ENCODE results near the gene FRG2B. TPM values are rescaled to one million over a fixed set of nuclear protein-coding genes. Genes with fewer than 3 reads are reported as not detected.
"Not testable (repeated sequence)": the region's sequence is repeated elsewhere in the genome, so short reads cannot be mapped to it uniquely, and the experiment has no call there.

Gene FRG2B
- total RNA-seq, 1 experiment from 2014 or later: not detected

- H3K4me3 ChIP-seq; H3K36me3 ChIP-seq (ENCODE audit: low read depth); H3K27me3 ChIP-seq (ENCODE audit: insufficient read depth, low read depth); H3K4me2 ChIP-seq; H3K79me2 ChIP-seq (ENCODE audit: low read depth); H3K27ac ChIP-seq; H3K9me3 ChIP-seq (ENCODE audit: insufficient read depth, low read depth); H3K9me2 ChIP-seq (ENCODE audit: insufficient read depth); intact Hi-C loops (cut with micrococcal nuclease; ENCODE audit: unreplicated experiment); BruUV-seq (replicated peaks); POLR2A ChIA-PET (ENCODE audit: unreplicated experiment); H2AFZ ChIP-seq; H3K4me1 ChIP-seq (replicated peaks; ENCODE audit: insufficient read depth); H4K20me1 ChIP-seq (ENCODE audit: insufficient read depth); H3F3A ChIP-seq (ENCODE audit: insufficient read depth, low read depth); CTCF ChIA-PET: not testable (repeated sequence)
- DNase-seq: peak in 1 of 2 experiments; percentile 1
- TF ChIP-seq, protein P1, sequence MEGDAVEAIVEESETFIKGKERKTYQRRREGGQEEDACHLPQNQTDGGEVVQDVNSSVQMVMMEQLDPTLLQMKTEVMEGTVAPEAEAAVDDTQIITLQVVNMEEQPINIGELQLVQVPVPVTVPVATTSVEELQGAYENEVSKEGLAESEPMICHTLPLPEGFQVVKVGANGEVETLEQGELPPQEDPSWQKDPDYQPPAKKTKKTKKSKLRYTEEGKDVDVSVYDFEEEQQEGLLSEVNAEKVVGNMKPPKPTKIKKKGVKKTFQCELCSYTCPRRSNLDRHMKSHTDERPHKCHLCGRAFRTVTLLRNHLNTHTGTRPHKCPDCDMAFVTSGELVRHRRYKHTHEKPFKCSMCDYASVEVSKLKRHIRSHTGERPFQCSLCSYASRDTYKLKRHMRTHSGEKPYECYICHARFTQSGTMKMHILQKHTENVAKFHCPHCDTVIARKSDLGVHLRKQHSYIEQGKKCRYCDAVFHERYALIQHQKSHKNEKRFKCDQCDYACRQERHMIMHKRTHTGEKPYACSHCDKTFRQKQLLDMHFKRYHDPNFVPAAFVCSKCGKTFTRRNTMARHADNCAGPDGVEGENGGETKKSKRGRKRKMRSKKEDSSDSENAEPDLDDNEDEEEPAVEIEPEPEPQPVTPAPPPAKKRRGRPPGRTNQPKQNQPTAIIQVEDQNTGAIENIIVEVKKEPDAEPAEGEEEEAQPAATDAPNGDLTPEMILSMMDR (conservative IDR thresholded peaks at IDR 0.05): peak; percentile 64
Observed at GRCh38 chr10:133647075-133647748, 20.6 kb upstream of the FRG2B start.

DNA sequence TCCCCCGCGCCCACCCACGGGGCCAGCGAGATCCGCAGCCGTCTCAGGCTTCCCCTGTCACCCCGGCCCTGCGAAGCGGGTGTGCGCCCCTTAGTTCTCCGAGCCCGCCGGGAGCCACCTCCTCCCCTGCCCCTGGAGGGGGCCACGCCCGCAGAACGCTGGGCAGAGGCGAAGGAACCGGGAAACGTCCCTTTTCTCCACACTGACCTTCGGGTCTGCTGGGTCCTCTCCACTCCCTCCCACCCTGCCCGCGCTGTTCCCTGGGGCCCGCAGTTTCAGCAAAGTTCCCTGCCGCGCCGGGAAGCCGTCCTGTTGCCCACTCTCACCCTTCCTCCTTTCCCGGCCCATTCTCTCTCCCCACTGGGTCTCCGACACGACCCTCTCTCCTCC, 11.2 kb upstream of the FRG2B start:
- H3K79me2 ChIP-seq (ENCODE audit: low read depth); H2AFZ ChIP-seq; POLR2A ChIA-PET (ENCODE audit: unreplicated experiment); H3K4me1 ChIP-seq (replicated peaks; ENCODE audit: insufficient read depth); intact Hi-C loops (cut with micrococcal nuclease; ENCODE audit: unreplicated experiment); H3K27me3 ChIP-seq (ENCODE audit: insufficient read depth, low read depth); BruUV-seq (replicated peaks); H3K9me2 ChIP-seq (ENCODE audit: insufficient read depth); H3K36me3 ChIP-seq (ENCODE audit: low read depth); CTCF ChIA-PET; H3K4me2 ChIP-seq; DNase-seq; H3K9me3 ChIP-seq (ENCODE audit: insufficient read depth, low read depth); H3K27ac ChIP-seq; H3K4me3 ChIP-seq; H4K20me1 ChIP-seq (ENCODE audit: insufficient read depth); H3F3A ChIP-seq (ENCODE audit: insufficient read depth, low read depth): not testable (repeated sequence)

GRCh38 chr10:133637202-133637845, 10.7 kb upstream of the FRG2B start:
- BruUV-seq (replicated peaks); H3K9me3 ChIP-seq (ENCODE audit: insufficient read depth, low read depth); H2AFZ ChIP-seq; H3K79me2 ChIP-seq (ENCODE audit: low read depth); H3K27ac ChIP-seq; H3K36me3 ChIP-seq (ENCODE audit: low read depth); H3K4me1 ChIP-seq (replicated peaks; ENCODE audit: insufficient read depth); POLR2A ChIA-PET (ENCODE audit: unreplicated experiment); H3K9me2 ChIP-seq (ENCODE audit: insufficient read depth); H3K27me3 ChIP-seq (ENCODE audit: insufficient read depth, low read depth); DNase-seq; H4K20me1 ChIP-seq (ENCODE audit: insufficient read depth); H3K4me3 ChIP-seq; CTCF ChIA-PET; H3F3A ChIP-seq (ENCODE audit: insufficient read depth, low read depth); intact Hi-C loops (cut with micrococcal nuclease; ENCODE audit: unreplicated experiment); H3K4me2 ChIP-seq: not testable (repeated sequence)

GRCh38 chr10:133630723-133631249, 4.2 kb upstream of the FRG2B start:
- CTCF ChIA-PET; POLR2A ChIA-PET (ENCODE audit: unreplicated experiment); H3K4me3 ChIP-seq; H3K27ac ChIP-seq; H3K36me3 ChIP-seq (ENCODE audit: low read depth); DNase-seq; H3K79me2 ChIP-seq (ENCODE audit: low read depth); H3K4me1 ChIP-seq (replicated peaks; ENCODE audit: insufficient read depth); H3K9me2 ChIP-seq (ENCODE audit: insufficient read depth); intact Hi-C loops (cut with micrococcal nuclease; ENCODE audit: unreplicated experiment); H3K27me3 ChIP-seq (ENCODE audit: insufficient read depth, low read depth); H4K20me1 ChIP-seq (ENCODE audit: insufficient read depth); H3F3A ChIP-seq (ENCODE audit: insufficient read depth, low read depth); BruUV-seq (replicated peaks); H3K9me3 ChIP-seq (ENCODE audit: insufficient read depth, low read depth); H3K4me2 ChIP-seq; H2AFZ ChIP-seq: not testable (repeated sequence)

- DNase-seq; BruUV-seq (replicated peaks); POLR2A ChIA-PET (ENCODE audit: unreplicated experiment); H3K9me2 ChIP-seq (ENCODE audit: insufficient read depth); H3K4me3 ChIP-seq; H3F3A ChIP-seq (ENCODE audit: insufficient read depth, low read depth); H3K27ac ChIP-seq; H3K4me1 ChIP-seq (replicated peaks; ENCODE audit: insufficient read depth); H3K79me2 ChIP-seq (ENCODE audit: low read depth); H4K20me1 ChIP-seq (ENCODE audit: insufficient read depth); H3K27me3 ChIP-seq (ENCODE audit: insufficient read depth, low read depth); intact Hi-C loops (cut with micrococcal nuclease; ENCODE audit: unreplicated experiment); CTCF ChIA-PET; H3K9me3 ChIP-seq (ENCODE audit: insufficient read depth, low read depth); H2AFZ ChIP-seq; H3K36me3 ChIP-seq (ENCODE audit: low read depth); H3K4me2 ChIP-seq: not testable (repeated sequence)
Observed at GRCh38 chr10:133622544-133622943, 4.1 kb downstream of the FRG2B start.

Measured in PC-9 (cell line).